COR-L47 (cell line): ENCODE measurements around the gene SLC25A45.

Experiments
- DNase-seq: peaks from one replicate; lab custom pipeline; 2025; lab: John Stamatoyannopoulos, UW

The SLC25A45 gene, protein sequence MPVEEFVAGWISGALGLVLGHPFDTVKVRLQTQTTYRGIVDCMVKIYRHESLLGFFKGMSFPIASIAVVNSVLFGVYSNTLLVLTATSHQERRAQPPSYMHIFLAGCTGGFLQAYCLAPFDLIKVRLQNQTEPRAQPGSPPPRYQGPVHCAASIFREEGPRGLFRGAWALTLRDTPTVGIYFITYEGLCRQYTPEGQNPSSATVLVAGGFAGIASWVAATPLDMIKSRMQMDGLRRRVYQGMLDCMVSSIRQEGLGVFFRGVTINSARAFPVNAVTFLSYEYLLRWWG

DNA sequence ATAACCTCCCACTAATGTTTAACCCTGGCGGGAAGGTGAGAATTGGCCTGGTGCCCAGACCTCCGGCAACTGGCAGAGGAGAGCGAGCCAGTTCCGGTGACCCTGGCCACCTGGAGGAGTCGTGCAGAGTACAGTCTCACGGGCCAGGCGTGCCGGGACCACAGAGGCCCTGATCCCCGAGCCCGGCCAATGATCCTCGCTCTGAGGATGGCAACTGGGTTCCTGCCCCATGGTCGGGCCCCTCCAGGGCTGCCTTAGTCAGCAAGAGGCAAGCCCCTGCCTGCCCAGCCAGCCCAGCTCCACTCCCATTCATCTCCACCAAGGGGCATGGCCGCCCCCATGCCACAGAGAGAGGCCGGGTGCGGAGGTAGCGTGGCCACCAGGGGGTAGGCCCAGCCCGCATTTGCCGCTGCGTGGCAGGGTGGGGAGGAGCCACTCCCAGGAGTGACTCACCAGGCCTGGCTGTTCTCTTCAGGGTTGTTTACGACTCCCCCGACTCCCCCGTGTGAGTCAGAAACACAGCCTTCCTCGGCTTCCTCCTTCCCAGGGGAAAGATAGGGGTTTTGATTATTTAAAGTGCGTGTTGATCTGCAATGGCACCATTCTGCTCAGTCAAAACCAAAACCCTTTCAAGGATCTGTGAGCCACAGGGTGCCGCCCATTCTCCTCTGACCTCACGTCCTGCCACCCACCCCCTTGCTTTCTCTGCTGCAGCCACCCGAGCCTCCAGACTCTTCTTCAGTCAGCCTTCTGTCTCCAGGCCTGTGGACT, at the start of gene SLC25A45:
Gene SLC25A45, minus strand, starts transcription at position 614 of the 771 bp plus-strand sequence. CDS start 695 bp downstream, outside the sequence.
- DNase-seq: peak; percentile 85

DNA sequence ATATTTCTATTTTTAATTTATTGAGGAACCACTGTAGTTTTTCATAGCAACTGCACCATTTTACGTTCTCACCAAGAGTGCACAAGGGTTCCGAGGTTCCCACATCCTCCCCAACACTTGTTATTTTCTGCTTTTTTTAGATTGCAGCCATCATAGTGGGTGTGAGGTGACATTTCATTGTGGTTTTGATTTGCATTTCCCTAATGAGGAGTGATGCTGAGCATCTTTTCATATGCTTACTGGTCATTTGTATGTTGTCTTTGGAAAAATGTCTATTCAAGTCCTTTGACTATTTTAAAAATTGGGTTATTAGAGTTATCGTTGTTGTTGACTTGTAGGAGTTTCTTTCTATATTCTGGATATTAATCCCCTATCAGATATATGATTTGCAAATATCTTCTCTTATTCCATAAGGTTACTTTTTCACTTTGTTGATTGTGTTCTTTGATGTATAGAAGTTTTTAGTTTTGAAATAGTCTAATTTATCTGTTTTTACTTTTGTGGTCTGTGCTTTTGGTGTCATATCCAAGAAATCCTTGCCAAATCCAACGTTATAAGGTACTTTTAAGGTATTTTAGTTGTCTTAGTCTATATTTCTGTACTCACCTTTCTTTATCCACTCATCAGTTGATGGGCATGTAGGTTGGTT, 49.1 kb upstream of the SLC25A45 start:
- no peak for DNase-seq

DNA sequence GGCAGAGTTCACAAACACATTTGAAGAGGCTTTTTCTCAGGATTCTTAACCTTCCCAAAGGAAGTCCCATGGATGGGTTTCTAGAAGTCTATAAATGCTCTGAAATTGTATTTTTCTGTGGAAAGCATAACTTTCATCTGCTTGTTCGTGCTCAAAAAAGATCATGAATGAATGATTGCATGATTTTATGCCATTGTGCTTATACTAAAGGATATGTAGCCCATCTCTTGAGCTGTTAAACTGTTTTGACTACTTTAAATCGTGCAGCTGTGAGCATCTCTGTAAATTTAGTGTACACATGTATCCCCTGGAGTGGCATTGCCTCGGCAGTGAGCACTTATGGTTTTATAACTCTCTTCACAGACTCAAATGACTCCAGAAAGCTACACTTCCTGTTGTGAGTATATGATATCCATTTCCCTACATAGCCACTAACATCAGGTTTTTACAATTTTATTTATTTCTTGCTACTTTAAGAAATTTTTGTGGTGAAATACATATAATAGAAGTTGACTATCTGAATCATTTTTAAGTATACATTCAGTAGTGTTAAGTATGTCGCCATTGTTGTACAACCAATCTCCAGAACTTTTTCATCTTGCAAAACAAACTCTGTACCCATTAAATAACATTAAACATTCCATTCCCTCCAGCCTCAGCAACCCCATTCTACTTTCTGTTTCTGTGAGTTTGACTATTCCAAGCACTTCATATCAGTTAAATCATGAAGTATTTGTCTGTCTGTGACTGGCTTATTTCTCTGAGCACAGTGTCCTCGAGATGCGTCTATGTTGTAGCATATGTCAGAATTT, 48.2 kb upstream of the SLC25A45 start:
- DNase-seq: no peak

DNA sequence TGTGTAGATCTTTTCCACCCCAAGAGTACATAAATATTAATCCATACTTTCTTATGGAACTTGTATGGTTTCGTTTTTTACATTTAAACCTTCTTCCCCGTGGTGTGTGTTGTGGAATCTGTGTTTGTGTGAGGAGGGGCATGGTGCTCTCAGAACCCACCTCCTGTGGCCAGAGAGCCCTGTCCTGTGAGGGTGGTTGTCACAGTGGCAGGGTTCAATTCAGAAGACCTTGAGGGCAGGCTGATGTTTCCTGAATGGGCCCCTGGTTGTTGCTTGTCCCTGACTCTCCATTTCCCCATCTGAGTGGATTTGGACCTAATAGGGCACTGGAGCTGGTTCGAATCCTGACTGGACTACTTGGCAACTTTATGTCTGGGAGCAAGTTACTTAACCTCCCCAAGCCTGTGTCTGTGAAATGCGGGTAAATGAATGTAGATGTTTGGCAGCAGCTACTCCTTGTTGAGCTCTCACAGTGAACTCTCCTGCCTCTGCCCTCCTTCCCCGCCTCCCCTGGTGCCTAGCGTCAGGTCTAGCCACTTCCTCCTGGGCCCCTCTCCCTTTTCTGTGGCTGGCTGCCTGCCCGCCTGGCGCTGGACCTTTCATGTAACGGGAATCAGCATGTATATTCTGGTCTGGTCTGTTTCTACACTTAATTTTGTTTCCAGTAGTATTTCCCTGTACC, 47.4 kb upstream of the SLC25A45 start:
- no peak for DNase-seq

DNA sequence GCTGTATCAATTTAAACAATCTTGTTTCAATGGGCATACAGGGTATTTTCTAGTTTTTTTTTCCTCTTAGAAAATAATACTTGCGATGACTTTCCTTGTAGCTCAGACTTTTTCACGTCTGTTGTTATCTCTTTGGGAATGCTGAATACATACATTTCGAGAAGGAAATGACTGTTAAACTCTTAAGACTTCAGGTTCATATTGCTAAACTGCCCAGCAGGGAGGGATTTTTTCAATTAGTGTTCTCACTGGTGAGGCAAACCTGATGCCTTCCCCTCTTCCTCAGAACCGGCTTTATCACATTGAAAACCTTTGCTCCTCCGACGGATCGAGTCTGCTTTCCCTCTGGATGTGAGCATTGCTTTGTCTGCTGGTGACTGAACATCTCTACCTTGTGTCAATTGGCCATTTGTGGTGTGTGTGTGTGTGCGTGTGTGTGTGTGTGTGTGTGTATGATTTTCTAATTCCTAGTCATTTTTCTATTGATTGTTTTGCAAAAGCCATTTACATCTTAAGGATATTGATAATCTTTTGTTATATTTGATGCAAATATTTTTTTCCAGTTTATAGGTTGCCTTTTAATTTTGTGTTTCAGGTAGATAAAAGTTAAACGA, 46.7 kb upstream of the SLC25A45 start:
- no peak for DNase-seq

DNA sequence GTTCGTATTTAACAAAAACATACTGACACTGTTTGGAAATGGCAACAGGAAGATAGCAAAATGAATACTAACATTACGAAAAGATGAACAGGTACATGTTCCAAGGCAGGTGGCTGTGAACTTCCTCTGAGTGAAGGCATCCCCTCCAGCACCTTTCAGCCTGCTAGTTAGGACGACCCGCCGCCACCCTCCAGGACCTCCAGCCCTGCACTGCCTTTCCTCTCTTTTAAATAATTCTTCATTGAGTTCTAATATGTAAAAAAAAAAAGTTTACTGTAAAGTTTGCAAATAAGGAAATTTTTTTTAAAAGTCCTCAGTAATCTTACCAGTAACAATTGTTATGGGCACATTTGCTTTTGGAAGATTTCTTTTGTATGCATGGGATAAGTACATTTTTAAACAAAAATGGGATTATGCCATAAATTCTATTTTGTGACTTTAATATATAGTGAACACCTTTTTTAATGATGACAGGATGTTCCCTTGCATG, 46.2 kb upstream of the SLC25A45 start:
- DNase-seq: no peak

DNA sequence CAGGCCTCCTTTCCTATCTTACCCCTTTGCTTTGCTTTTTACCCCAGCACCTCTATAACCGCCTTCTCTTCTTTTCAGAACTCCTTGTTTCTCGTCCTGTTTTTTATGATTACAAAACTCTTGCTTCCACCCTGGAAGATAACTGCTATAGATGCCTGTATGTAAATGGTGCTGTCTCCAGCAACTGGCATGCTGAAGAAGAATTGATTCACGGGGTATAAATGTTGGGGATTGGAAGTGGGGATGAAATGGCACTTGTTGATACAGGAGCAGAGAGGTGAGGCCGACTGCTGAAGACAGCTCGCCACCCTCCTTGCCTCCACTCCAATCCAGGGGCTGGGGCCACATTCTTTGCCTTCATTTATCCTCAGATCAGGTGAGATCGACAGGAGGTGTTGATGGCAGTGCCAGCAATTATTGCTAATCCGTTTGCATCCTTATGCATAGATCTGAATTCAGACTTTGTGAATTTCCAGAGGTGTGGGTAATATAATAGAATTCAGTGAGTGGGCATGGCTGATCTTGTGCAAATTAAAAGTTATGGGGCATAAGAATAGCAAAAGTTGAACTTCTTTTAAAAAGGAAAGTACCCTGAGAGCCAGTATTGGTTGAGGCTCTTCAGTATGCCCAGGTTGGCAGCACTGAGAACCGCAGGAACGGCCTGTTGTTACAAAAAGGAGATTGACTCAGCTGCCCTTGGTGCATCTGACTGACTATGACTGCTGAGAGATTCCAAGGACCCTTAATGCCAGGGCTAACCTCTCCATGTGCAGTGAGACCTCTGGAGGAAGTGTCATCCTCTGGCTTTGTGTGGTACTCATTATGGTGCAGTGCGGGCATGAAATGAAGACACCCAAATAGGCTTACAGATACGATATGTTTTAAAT, 45.5 kb upstream of the SLC25A45 start:
- no peak for DNase-seq

DNA sequence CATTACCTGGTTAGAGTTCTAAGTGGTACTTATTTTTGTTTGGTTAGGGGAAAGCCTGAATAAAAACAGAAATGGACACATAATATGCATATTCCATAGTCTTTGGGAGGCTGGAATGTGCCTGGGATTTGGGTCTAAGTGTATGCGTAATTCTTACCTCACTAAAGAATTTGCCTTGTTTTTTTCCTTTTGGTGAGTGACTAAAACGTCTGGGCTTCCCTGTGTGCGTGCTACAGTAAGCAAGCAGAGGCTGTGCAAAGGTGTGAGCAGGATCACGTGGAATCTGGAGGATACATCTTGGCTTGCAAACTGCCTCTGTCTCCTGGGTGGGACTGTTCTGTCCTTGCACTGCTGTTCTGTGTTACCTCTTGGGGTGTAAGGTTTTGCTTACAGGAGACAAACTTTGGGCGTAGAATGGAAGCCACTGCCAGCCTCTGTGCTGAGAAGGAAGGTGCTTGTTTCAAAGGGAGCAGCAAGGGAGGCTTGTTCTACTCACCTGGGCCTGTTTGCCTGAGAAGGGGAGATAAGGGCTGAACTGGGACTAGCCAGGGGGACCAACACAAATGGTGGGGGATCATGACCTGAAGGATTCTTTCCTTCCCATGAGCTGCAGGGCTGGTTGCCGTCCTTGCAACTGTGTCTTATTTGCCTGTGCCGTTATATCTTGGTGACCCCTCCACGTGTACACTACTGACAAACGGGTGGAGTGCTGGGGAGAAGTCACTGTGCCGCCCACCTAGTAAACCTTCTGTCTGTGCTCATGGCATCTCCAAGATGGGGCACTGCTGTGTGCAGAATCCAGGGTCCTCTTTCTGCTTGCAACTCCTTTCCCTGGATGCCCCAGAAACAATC, 44.6 kb upstream of the SLC25A45 start:
- no peak for DNase-seq

DNA sequence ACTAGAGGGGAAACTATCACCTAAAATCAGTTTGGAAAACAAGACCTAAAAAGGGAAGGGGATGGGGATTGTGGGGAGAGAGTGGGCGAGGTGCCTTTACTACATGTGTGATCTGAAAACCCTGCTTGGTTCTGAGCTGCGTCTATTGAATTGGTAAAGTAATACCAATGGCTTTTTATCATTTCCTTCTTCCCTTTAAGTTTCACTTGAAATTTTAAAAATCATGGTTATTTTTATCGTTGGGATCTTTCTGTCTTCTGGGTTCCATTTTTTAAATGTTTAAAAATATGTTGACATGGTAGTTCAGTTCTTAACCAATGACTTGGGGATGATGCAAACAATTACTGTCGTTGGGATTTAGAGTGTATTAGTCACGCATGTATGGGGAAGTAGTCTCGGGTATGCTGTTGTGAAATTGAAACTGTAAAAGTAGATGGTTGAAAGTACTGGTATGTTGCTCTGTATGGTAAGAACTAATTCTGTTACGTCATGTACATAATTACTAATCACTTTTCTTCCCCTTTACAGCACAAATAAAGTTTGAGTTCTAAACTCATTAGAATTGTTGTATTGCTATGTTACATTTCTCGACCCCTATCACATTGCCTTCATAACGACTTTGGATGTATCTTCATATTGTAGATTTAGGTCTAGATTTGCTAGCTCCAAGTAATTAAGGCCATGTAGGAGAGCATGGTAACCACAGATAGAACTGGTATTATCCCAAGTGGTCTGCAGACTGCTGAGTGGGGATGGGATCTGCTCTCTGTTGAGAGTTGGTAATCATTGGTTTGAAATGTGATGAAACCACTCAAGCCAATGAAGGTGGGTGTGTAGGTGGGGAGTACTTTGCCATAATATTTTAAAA, 43.8 kb upstream of the SLC25A45 start:
- no peak for DNase-seq

DNA sequence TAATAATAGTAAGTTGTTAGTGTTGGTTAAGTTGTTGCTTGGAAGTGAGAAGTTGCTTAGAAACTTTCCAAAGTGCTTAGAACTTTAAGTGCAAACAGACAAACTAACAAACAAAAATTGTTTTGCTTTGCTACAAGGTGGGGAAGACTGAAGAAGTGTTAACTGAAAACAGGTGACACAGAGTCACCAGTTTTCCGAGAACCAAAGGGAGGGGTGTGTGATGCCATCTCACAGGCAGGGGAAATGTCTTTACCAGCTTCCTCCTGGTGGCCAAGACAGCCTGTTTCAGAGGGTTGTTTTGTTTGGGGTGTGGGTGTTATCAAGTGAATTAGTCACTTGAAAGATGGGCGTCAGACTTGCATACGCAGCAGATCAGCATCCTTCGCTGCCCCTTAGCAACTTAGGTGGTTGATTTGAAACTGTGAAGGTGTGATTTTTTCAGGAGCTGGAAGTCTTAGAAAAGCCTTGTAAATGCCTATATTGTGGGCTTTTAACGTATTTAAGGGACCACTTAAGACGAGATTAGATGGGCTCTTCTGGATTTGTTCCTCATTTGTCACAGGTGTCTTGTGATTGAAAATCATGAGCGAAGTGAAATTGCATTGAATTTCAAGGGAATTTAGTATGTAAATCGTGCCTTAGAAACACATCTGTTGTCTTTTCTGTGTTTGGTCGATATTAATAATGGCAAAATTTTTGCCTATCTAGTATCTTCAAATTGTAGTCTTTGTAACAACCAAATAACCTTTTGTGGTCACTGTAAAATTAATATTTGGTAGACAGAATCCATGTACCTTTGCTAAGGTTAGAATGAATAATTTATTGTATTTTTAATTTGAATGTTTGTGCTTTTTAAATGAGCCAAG, 42.9 kb upstream of the SLC25A45 start:
- DNase-seq: no peak

DNA sequence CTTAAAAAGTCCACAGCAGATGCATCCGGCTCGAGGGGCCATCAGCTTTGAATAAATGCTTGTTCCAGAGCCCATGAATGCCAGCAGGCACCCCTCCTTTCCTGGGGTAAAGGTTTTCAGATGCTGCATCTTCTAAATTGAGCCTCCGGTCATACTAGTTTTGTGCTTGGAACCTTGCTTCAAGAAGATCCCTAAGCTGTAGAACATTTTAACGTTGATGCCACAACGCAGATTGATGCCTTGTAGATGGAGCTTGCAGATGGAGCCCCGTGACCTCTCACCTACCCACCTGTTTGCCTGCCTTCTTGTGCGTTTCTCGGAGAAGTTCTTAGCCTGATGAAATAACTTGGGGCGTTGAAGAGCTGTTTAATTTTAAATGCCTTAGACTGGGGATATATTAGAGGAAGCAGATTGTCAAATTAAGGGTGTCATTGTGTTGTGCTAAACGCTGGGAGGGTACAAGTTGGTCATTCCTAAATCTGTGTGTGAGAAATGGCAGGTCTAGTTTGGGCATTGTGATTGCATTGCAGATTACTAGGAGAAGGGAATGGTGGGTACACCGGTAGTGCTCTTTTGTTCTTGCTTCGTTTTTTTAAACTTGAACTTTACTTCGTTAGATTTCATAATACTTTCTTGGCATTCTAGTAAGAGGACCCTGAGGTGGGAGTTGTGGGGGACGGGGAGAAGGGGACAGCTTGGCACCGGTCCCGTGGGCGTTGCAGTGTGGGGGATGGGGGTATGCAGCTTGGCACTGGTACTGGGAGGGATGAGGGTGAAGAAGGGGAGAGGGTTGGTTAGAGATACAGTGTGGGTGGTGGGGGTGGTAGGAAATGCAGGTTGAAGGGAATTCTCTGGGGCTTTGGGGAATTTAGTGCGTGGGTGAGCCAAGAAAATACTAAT, 42.0 kb upstream of the SLC25A45 start:
- DNase-seq: no peak

DNA sequence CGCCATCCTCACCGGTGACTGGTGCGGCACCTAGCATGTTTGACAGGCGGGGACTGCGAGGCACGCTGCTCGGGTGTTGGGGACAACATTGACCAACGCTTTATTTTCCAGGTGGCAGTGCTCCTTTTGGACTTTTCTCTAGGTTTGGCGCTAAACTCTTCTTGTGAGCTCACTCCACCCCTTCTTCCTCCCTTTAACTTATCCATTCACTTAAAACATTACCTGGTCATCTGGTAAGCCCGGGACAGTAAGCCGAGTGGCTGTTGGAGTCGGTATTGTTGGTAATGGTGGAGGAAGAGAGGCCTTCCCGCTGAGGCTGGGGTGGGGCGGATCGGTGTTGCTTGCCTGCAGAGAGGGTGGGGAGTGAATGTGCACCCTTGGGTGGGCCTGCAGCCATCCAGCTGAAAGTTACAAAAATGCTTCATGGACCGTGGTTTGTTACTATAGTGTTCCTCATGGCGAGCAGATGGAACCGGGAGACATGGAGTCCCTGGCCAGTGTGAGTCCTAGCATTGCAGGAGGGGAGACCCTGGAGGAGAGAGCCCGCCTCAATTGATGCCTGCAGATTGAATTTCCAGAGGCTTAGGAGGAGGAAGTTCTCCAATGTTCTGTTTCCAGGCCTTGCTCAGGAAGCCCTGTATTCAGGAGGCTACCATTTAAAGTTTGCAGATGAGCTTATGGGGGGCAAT, 41.2 kb upstream of the SLC25A45 start:
- no peak for DNase-seq

DNA sequence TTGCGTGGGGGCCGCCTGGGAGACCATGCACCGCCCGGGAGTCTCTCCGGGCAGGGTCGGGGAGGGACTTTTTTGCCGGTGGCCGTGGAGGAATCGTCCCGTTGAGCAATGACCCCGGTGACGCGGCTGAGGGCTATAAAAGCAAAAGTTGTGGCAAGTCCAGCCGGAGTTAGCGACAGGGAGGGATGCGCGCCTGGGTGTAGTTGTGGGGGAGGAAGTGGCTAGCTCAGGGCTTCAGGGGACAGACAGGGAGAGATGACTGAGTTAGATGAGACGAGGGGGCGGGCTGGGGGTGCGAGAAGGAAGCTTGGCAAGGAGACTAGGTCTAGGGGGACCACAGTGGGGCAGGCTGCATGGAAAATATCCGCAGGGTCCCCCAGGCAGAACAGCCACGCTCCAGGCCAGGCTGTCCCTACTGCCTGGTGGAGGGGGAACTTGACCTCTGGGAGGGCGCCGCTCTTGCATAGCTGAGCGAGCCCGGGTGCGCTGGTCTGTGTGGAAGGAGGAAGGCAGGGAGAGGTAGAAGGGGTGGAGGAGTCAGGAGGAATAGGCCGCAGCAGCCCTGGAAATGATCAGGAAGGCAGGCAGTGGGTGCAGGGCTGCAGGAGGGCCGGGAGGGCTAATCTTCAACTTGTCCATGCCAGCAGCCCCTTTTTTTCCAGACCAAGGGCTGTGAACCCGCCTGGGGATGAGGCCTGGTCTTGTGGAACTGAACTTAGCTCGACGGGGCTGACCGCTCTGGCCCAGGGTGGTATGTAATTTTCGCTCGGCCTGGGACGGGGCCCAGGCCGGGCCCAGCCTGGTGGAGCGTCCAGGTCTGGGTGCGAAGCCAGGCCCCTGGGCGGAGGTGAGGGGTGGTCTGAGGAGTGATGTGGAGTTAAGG, 40.4 kb upstream of the SLC25A45 start, which contains the start of gene NEAT1:
Gene NEAT1, plus strand, starts transcription at position 166 of the 883 bp plus-strand sequence.
- DNase-seq: no peak
